WTC11 (cell line): Measurements from ENCODE around the gene FAH. TPM values are rescaled to one million over a fixed set of nuclear protein-coding genes. Genes with fewer than 3 reads are reported as not detected.

Experiments
- ATAC-seq: fragments of 200-7000 bp; cut with Tn5 transposase; 2 replicates; pipeline ENCODE4 v1.10.0; 2021; ENCODE audit warnings: mild to moderate bottlenecking, moderate library complexity
- CTCF ChIA-PET: fragments of 300-600 bp; sonication (Branson Sonifier 250); formaldehyde crosslinking; loops from one replicate; lab custom pipeline; 2021; ENCODE audit warnings: antibody characterized with exemption; lab: Charles Lee
- POLR2A ChIA-PET: fragments of 350-600 bp; sonication (Branson Sonifier 250); formaldehyde crosslinking; loops from one replicate; lab custom pipeline; 2021; ENCODE audit warnings: antibody characterized with exemption; lab: Charles Lee
- DNase-seq: peaks from one replicate; pipeline ENCODE4 v3.0.0; 2021; ENCODE audit warnings: low spot score
- H3K27ac Mint-ChIP-seq: 2 replicates; pipeline ENCODE4 v1.8.0; 2021; ENCODE audit warnings: mixed read lengths
- H3K27me3 Mint-ChIP-seq: 2 replicates; pipeline ENCODE4 v1.8.0; 2021; ENCODE audit warnings: low read depth, mild to moderate bottlenecking, moderate library complexity, mixed read lengths
- H3K36me3 Mint-ChIP-seq: 2 replicates; pipeline ENCODE4 v1.8.0; 2021; ENCODE audit warnings: mixed read lengths
- H3K4me1 Mint-ChIP-seq: 2 replicates; pipeline ENCODE4 v1.8.0; 2022; ENCODE audit warnings: mixed read lengths
- H3K4me3 Mint-ChIP-seq: 2 replicates; pipeline ENCODE4 v1.8.0; 2021; ENCODE audit warnings: mild to moderate bottlenecking, moderate library complexity, mixed read lengths
- H3K9me3 Mint-ChIP-seq: 2 replicates; pipeline ENCODE4 v1.8.0; 2021; ENCODE audit warnings: mixed read lengths
- CTCF ChIP-seq: fragments of 200-600 bp; IDR thresholded peaks from 2 replicates; pipeline ENCODE4 v1.8.0; 2022; ENCODE audit warnings: antibody characterized with exemption
- E2F1 ChIP-seq: sonication (generic); formaldehyde crosslinking; IDR thresholded peaks from 2 replicates; pipeline ENCODE4 v1.8.0; 2022; ENCODE audit warnings: mild to moderate bottlenecking, missing genetic modification reagents
- ETV6 ChIP-seq: sonication (generic); formaldehyde crosslinking; IDR thresholded peaks from 2 replicates; pipeline ENCODE4 v1.8.1; 2022; ENCODE audit warnings: mild to moderate bottlenecking, missing genetic modification reagents
- FOXJ3 ChIP-seq: sonication (generic); formaldehyde crosslinking; IDR thresholded peaks from 2 replicates; pipeline ENCODE4 v1.9.0; 2021; ENCODE audit warnings: missing genetic modification reagents, mild to moderate bottlenecking, borderline replicate concordance
- FOXK1 ChIP-seq: sonication (generic); formaldehyde crosslinking; IDR thresholded peaks from 2 replicates; pipeline ENCODE4 v1.8.0; 2022; ENCODE audit warnings: mild to moderate bottlenecking, moderate library complexity, missing genetic modification reagents
- HMGA2 ChIP-seq: fragments of 250-450 bp; sonication (Bioruptor Pico); IDR thresholded peaks from 2 replicates; pipeline ENCODE4 v1.4.0; 2021; ENCODE audit warnings: mild to moderate bottlenecking, moderate library complexity
- IRF2 ChIP-seq: sonication (generic); formaldehyde crosslinking; IDR thresholded peaks from 2 replicates; pipeline ENCODE4 v1.8.0; 2022; ENCODE audit warnings: low read depth, missing genetic modification reagents, borderline replicate concordance
- JAZF1 ChIP-seq: fragments of 250-450 bp; sonication (Bioruptor Pico); IDR thresholded peaks from 2 replicates; pipeline ENCODE4 v1.9.0; 2021; ENCODE audit warnings: moderate library complexity, mild to moderate bottlenecking, inconsistent platforms
- MXD4 ChIP-seq: fragments of 250-450 bp; sonication (Bioruptor Pico); IDR thresholded peaks from 2 replicates; pipeline ENCODE4 v1.8.0; 2021; ENCODE audit warnings: mild to moderate bottlenecking, moderate library complexity, borderline replicate concordance
- NFATC4 ChIP-seq: fragments of 250-450 bp; sonication (Bioruptor Pico); IDR thresholded peaks from 2 replicates; pipeline ENCODE4 v1.9.0; 2021; ENCODE audit warnings: mild to moderate bottlenecking
- OVOL2 ChIP-seq: fragments of 250-450 bp; sonication (Bioruptor Pico); IDR thresholded peaks from 2 replicates; pipeline ENCODE4 v1.9.0; 2021; ENCODE audit warnings: mild to moderate bottlenecking, borderline replicate concordance
- PREB ChIP-seq: sonication (generic); formaldehyde crosslinking; IDR thresholded peaks from 2 replicates; pipeline ENCODE4 v1.8.1; 2022; ENCODE audit warnings: mild to moderate bottlenecking, missing genetic modification reagents, moderate library complexity, borderline replicate concordance
- SOX15 ChIP-seq: fragments of 250-450 bp; sonication (Bioruptor Pico); IDR thresholded peaks from 2 replicates; pipeline ENCODE4 v1.9.0; 2021; ENCODE audit warnings: mild to moderate bottlenecking
- USF2 ChIP-seq: sonication (generic); formaldehyde crosslinking; IDR thresholded peaks from 2 replicates; pipeline ENCODE4 v1.8.1; 2023; ENCODE audit warnings: mild to moderate bottlenecking, missing genetic modification reagents, moderate library complexity
- ZNF232 ChIP-seq: sonication (generic); formaldehyde crosslinking; IDR thresholded peaks from 2 replicates; pipeline ENCODE4 v1.8.0; 2022; ENCODE audit warnings: mild to moderate bottlenecking, missing genetic modification reagents
- ZNF317 ChIP-seq: sonication (generic); formaldehyde crosslinking; IDR thresholded peaks from 2 replicates; pipeline ENCODE4 v1.8.1; 2023; ENCODE audit warnings: low read depth, mild to moderate bottlenecking, moderate library complexity, missing genetic modification reagents, borderline replicate concordance
- ZNF423 ChIP-seq: fragments of 250-450 bp; sonication (Bioruptor Pico); IDR thresholded peaks from 2 replicates; pipeline ENCODE4 v2.1.2; 2022; ENCODE audit warnings: mild to moderate bottlenecking, moderate library complexity
- ZNF671 ChIP-seq: fragments of 250-450 bp; sonication (Bioruptor Pico); IDR thresholded peaks from 2 replicates; pipeline ENCODE4 v1.8.0; 2021; ENCODE audit warnings: mild to moderate bottlenecking
- total RNA-seq: library from RNA; stranded (reverse); gene quantifications from 3 replicates; pipeline ENCODE4 v1.2.3, GENCODE V29; 2021
- TF ChIP-seq, protein P1 (sequence below): fragments of 250-450 bp; sonication (Bioruptor Pico); IDR thresholded peaks from 2 replicates; pipeline ENCODE4 v1.9.0; 2021; ENCODE audit warnings: moderate library complexity, mild to moderate bottlenecking, inconsistent platforms, borderline replicate concordance
- TF ChIP-seq, protein P2 (sequence below): sonication (generic); formaldehyde crosslinking; conservative IDR thresholded peaks from 2 replicates; pipeline ENCODE4 v1.8.1; 2023; ENCODE audit warnings: mild to moderate bottlenecking, low read depth, missing genetic modification reagents, moderate library complexity

FAH gene
- total RNA-seq, 1 experiment from 2014 or later, result 22.8 TPM

DNA sequence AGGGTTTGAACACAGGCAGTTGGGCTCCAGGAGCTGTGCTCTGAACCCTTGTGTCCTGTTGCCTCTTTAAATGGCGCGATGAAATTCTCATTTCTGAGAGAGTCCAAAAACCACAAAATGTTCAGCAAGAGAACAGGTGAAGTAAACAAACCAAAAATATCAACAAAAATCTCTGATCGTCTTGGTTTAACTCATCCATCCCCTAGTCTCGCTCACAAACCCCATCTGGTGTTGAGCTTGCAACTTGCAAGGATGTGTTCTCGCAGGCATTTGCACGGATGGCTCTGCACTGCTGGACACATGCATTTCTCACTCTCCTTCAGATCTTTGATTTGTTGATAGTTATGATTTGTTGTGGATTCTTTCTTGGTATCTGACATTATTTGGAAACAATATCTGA, 31.1 kb downstream of the FAH start:
- ATAC-seq, result peak; percentile 41; the same call in 1 of the 2 replicates
- TF ChIP-seq FOXJ3 (CRISPR knock-in tag) (no peak), NFATC4 (CRISPR knock-in tag) (no peak), OVOL2 (CRISPR knock-in tag) (no peak), ZNF671 (CRISPR knock-in tag) (no peak), ZNF423 (CRISPR knock-in tag) (no peak), ETV6 (CRISPR knock-in tag) (no peak)
- TF ChIP-seq, all 79 proteins: peak for 0
- H3K4me1 Mint-ChIP-seq, result no peaks in the 10 kb centered on the region
- peaks cover 22% of the 10 kb centered on the region for H3K36me3 Mint-ChIP-seq
- H3K27me3 Mint-ChIP-seq, result no peaks in the 10 kb centered on the region
- H3K9me3 Mint-ChIP-seq, result no peaks in the 10 kb centered on the region; the same call in 1 of the 2 replicates
- CTCF ChIA-PET, result interaction anchor here (0.6 to 1.3 kb wide), 5 partner anchors 16 to 203 kb away, joined by 3 to 4 read pairs (median 4); no protein-coding TSS in a partner anchor
- no peak for DNase-seq
- POLR2A ChIA-PET, result no interaction called here
- H3K27ac Mint-ChIP-seq, result no peak overlapping the region
- no peak overlapping the region for H3K4me3 Mint-ChIP-seq

DNA sequence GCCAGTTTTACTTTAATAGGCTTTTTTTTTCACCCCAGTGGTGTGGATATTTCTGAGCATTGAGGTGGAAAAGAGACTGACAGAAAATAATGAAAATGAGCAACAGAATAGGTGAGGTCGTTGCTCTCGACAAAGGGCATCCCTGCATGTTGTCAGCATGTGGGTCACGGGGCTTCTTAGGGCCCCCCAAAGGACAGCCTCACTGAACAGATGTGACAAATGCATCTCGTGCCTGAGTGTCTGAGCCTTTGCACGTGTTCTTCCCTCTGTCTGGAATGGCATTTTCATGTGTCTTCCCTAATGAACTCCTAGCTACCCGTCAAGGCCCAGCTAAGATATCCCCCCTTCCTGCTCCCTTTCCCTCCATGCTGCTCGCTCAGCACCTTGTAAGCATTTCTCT, 31.8 kb downstream of the FAH start:
- Mint-ChIP-seq H3K9me3 (no peaks in the 10 kb centered on the region), H3K27me3 (no peaks in the 10 kb centered on the region)
- CTCF ChIA-PET, result interaction anchor here (0.6 to 1.3 kb wide), 4 partner anchors 15 to 204 kb away, joined by 3 to 4 read pairs (median 4); no protein-coding TSS in a partner anchor
- DNase-seq, result no peak
- TF ChIP-seq ZNF317 (CRISPR knock-in tag) (no peak), FOXK1 (CRISPR knock-in tag) (no peak), ZNF232 (CRISPR knock-in tag) (no peak), USF2 (CRISPR knock-in tag) (no peak), E2F1 (CRISPR knock-in tag) (no peak), CTCF (no peak), PREB (no peak), HMGA2 (CRISPR knock-in tag) (no peak), MXD4 (CRISPR knock-in tag) (no peak), FOXJ3 (CRISPR knock-in tag) (no peak), SOX15 (CRISPR knock-in tag) (no peak), IRF2 (CRISPR knock-in tag) (no peak), JAZF1 (no peak)
- TF ChIP-seq, protein P1, sequence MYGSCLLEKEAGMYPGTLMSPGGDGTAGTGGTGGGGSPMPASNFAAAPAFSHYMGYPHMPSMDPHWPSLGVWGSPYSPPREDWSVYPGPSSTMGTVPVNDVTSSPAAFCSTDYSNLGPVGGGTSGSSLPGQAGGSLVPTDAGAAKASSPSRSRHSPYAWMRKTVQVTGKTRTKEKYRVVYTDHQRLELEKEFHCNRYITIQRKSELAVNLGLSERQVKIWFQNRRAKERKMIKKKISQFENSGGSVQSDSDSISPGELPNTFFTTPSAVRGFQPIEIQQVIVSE (CRISPR knock-in tag), result no peak
- TF ChIP-seq, protein P2, sequence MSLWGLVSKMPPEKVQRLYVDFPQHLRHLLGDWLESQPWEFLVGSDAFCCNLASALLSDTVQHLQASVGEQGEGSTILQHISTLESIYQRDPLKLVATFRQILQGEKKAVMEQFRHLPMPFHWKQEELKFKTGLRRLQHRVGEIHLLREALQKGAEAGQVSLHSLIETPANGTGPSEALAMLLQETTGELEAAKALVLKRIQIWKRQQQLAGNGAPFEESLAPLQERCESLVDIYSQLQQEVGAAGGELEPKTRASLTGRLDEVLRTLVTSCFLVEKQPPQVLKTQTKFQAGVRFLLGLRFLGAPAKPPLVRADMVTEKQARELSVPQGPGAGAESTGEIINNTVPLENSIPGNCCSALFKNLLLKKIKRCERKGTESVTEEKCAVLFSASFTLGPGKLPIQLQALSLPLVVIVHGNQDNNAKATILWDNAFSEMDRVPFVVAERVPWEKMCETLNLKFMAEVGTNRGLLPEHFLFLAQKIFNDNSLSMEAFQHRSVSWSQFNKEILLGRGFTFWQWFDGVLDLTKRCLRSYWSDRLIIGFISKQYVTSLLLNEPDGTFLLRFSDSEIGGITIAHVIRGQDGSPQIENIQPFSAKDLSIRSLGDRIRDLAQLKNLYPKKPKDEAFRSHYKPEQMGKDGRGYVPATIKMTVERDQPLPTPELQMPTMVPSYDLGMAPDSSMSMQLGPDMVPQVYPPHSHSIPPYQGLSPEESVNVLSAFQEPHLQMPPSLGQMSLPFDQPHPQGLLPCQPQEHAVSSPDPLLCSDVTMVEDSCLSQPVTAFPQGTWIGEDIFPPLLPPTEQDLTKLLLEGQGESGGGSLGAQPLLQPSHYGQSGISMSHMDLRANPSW (CRISPR knock-in tag), result no peak
- TF ChIP-seq, all 79 proteins: peak for 0
- Mint-ChIP-seq H3K36me3 (peaks cover 19% of the 10 kb centered on the region), H3K27ac (no peak overlapping the region), H3K4me3 (no peak overlapping the region), H3K4me1 (no peaks in the 10 kb centered on the region)
- no peak for ATAC-seq
- POLR2A ChIA-PET, result no interaction called here
